CD4-positive, alpha-beta T cell treated with Interleukin-15 for 4 hours (primary cell): ENCODE data around the gene TMOD3.
"Not testable (repeated sequence)": the region's sequence is repeated elsewhere in the genome, so short reads cannot be mapped to it uniquely, and the experiment has no call there.

ENCODE experiments used
- DNase-seq: peaks from one replicate; pipeline ENCODE4 v3.0.0-alpha.2; 2020; ENCODE audit warnings: low spot score

TMOD3 gene

GRCh38 chr15:51829376-51830275, at the start of gene TMOD3:
Gene TMOD3, plus strand, starts transcription at chr15:51829653. Its CDS starts 33,232 bp downstream, at chr15:51862885.
- peak; percentile 91 for DNase-seq

GRCh38 chr15:51780636-51781035, 48.8 kb upstream of the TMOD3 start:
- no peak for DNase-seq

DNA sequence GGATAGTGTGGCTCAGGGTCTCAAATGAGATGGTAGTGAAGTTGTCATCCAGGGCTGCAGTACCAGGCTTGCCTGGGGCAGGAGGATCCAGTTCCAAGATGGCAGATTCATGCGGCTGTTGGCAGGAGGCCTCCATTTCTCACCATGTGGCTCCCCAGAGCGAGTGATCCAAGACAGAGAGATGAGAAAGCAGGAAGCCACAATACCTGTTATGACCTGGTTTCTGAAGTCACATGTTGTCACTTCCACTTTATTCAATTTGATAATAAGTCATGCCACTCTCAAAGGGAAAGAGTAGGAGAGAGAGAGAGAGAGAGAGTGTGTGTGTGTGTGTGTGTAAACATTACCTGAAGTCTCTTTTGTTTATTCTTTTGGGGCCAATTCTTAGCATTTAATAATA, 47.9 kb upstream of the TMOD3 start:
- DNase-seq, result no peak

GRCh38 chr15:51782357-51782896, 47.0 kb upstream of the TMOD3 start:
- no peak for DNase-seq

DNA sequence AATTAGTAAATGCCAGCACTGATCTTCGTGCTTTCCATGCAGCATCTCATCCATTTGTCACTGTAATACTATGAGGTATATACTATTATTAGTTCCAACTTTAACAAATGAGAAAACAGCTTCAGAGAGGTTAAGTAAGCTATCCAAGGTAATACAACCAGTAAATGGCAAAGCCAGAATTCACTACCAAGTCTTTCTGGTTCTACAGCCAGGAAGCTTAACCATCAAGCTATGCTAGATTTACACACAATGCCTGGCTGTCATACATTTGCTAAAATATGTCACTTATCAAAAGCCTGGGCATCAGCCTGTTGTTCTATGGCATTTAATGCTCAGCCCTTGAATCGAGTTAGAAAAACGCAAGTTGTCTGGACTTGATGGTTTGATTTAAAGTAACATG, 45.5 kb upstream of the TMOD3 start:
- no peak for DNase-seq

- not testable (repeated sequence) for DNase-seq
Measured at GRCh38 chr15:51787130-51787529, 42.3 kb upstream of the TMOD3 start.

DNA sequence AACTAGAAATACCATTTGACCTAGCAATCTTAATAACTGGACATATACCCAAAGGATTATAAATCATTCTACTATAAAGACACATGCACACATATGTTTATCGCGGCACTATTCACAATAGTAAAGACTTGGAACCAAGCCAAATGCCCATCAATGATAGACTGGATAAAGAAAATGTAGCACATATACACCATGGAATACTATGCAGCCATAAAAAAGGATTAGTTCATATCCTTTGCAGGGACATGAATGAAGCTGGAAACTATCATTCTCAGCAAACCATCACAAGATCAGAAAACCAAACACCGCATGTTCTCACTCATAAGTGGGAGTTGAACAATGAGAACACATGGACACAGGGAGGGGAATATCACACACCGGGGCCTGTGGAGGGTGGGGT, 37.0 kb upstream of the TMOD3 start:
- DNase-seq, result not testable (repeated sequence)

DNA sequence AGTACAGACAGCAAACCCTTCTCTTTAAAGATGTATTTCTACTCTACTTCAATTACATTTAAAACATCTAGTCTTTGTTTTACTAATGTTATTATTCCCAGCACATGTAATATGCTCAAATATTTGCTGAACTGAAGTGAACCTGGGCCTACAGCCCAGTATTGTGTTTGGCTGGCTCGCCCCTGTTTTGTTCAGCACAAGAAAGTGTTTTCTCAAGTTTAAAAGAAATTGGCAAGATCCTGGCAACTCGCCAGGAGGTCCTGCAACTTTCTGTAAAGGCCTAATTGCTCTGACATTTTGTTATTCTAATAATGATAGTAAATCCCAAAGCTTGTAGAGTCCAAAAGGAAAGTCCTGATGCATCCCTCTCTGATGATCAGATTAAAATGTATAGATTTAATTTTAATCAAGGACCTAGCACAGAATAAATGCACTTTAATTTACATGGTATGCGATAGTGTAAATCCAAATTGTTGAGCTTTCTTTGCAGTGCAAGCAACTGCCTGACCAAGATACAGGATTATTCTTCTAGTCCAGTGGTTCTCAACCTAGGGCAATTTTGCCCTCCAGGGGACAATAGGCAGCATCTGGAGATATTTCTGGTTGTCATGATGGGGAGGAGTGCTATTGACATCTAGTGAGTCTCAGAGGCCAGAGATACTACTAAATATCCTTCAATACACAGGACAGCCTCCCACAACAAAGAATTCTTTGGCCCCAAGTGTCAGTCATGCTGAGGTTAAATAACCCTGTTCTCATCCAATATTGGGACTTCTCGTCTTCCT, 35.7 kb upstream of the TMOD3 start:
- no peak for DNase-seq

DNA sequence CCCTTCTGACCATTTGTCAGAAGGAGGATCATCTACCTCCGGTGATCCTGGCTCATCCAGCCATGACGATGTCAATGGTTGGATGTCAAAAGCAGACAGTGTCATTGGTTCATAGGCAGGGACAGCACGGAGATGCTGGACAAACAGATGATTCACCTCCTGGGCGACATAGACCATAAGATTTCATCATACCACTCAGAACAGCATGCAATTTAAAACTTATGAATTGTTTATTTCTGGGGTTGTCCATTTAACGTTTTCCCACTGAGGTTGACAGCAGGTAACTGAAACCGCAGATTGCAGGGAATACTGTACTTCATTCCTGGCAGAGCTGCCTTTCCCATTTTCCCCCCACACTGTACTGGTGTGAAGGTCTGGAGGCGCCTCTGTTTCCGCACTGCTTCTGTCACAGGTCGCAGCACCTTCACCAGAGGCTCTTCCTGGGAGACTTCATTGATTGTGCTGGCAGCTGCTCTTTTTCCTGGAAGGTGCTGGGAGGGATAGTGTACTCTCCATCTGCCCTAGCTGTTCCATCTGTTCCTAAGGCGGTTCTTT, 32.5 kb upstream of the TMOD3 start:
- DNase-seq, result no peak

GRCh38 chr15:51798281-51798680, 31.2 kb upstream of the TMOD3 start:
- no peak for DNase-seq

- no peak for DNase-seq
Measured at GRCh38 chr15:51799282-51800252, 29.9 kb upstream of the TMOD3 start.

DNA sequence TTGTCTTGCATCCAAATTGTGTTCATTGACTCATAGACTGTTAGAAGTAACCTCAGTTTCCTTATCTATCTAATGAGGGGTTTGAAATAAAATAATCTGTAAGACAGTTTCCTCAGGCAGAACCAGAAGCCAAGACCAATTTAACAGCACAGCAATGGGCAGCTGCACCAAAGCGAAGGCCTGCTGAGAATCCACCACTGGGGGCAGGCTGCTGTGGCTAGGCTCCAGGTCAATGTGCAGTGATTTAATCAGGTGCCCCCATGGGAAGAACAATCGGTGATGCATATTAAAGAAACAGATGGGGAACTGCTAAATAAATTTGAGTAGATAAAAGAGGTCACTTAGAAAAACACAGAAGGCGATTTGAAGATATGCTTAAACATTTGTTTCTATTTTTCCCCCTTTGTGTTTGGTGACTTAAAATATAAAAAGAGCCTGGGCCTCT, 28.0 kb upstream of the TMOD3 start:
- no peak for DNase-seq

DNA sequence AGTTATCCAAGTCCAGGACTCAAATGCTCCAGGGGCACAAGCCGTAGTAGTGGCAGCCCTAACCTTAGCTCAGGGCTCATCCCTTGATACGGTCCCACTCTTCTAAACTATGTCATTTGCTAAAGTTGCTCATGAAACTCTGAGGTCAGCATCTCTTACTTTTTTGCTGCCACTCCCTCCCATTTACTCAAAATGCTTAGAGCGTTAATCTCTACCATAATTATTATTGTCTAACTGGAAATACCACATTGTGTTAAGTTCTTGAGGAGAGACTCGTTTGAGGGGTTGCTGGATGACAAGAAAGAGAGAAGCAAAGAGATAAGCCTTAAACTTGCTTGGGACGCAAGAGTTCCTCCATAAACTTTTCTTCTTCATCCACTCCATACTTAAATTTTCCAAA, 26.9 kb upstream of the TMOD3 start:
- DNase-seq, result no peak

GRCh38 chr15:51803965-51804364, 25.5 kb upstream of the TMOD3 start:
- DNase-seq, result no peak

- DNase-seq, result no peak
Measured at GRCh38 chr15:51806123-51806522, 23.3 kb upstream of the TMOD3 start.

DNA sequence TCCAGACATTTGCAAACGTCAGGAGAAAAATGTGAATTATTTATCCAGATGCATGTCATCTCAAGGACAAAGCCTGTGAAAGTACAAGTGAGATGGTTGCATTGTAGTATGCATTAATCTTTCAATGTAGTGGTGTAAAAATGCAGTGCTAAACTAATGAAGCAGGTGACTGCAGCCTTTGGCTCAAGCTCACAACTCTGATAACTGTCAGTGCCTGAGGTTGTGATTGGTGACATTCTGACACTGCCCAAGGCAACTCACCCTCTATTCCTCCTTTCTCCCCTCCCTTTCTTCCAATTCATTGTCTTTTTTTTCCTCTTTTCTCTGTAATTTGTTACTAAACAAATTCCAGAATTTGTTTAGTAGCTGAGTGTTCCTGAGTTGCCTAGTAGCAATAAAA, 20.0 kb upstream of the TMOD3 start:
- DNase-seq, result no peak

GRCh38 chr15:51812598-51812997, 16.9 kb upstream of the TMOD3 start:
- DNase-seq, result no peak

- no peak for DNase-seq
Measured at GRCh38 chr15:51814606-51815005, 14.8 kb upstream of the TMOD3 start.

DNA sequence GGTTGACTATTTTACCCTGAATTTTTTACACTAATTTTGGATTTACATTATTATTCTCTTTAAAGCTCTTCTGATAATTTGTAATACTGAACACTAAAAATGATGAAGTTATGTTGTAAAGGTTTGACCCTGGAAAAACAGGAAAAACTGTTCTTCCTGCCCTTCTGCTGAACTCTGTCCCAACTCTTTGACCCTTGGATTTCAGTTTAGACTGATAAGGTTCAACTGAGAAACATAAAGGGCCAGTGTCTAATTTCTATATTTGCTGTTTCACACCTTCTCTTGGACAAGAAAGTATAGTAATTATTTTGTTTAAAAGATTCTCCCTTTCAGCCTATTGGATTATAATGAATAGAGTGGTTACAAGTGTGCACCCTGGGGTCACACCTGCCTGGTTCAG, 12.8 kb upstream of the TMOD3 start:
- no peak for DNase-seq

DNA sequence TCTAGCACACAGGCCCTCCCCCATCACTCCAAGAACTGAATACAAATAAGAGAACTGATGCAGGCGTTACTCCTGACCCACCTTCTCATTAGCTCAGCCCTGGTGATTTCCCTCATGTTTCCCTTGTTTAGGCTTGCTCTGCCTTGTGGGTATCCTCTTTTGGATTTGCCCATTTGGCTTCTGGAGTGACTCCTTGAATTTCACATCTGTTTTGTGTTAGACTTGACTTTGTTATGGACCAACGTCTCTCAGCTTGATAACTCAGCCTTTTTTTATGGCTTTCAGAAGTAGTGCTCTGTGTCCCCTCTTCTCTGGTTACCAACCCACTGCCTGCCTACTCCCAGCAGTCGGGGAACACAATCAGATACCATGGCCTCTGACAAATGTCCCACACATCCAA, 11.3 kb upstream of the TMOD3 start:
- no peak for DNase-seq

DNA sequence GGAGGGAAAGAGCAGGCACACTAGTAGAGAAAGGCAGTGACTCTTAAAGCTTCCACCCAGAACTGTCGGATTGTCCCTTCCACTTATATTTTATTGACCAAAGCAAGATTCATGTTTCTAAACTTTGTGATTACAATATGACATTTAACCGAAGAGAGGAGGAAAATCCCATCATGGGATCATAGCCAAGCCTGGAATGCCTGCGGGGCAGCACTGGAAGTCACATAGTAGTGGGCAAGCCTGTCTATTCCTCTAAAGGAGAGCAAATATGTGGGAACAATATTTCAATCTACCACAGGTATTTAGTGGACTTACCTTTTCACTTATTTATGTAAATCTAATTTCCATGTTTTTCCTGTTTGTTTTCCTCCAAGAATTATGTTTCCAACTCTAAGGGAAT, 3.8 kb upstream of the TMOD3 start:
- DNase-seq, result no peak
